Prostate gland (tissue), 2 donors: ENCODE data around the gene SARDH. TPM values are rescaled to one million over a fixed set of nuclear protein-coding genes. Genes with fewer than 3 reads are reported as not detected.

Experiments used
- DNase-seq: peaks from one replicate; pipeline ENCODE4 v3.0.0-alpha.2; 2019; ENCODE audit warnings: low spot score
- H3K27ac ChIP-seq, 2 donors: fragments of 200-600 bp; sonication (generic); 2 replicates each; pipeline ENCODE4 v1.5.1; 2017 to 2019
- H3K27me3 ChIP-seq: fragments of 200-600 bp; sonication (generic); replicated peaks from 2 replicates; pipeline ENCODE4 v1.5.1; 2019; ENCODE audit not compliant: insufficient read depth
- H3K36me3 ChIP-seq, 2 donors: fragments of 200-600 bp; sonication (generic); 1 replicate in 1 of 2; 2 replicates in 1 of 2; pipeline versions ENCODE4 v1.5.1 to v1.8.1; 2017 to 2019
- H3K4me1 ChIP-seq: fragments of 200-600 bp; sonication (generic); replicated peaks from 2 replicates; pipeline ENCODE4 v1.5.1; 2019
- H3K4me3 ChIP-seq, 2 donors: fragments of 200-600 bp; sonication (generic); 2 replicates each; pipeline ENCODE4 v1.5.1; 2017 to 2019
- H3K9me3 ChIP-seq: fragments of 200-600 bp; sonication (generic); 2 replicates; pipeline ENCODE4 v1.5.1; 2017
- CTCF ChIP-seq, 4 experiments: fragments of 200-600 bp in 2 of 4; fragments of 450-650 bp in 2 of 4; sonication (generic) in 2 of 4; IDR thresholded peaks; 1 replicate in 3 of 4; 2 replicates in 1 of 4; pipeline ENCODE4 v1.5.1; 2016 to 2019; ENCODE audit warnings: antibody characterized with exemption in 4 of 4, mild to moderate bottlenecking in 2 of 4, moderate library complexity in 2 of 4
- POLR2A ChIP-seq: fragments of 450-650 bp; IDR thresholded peaks from one replicate; pipeline ENCODE4 v1.6.1; 2016; ENCODE audit warnings: antibody characterized with exemption, mild to moderate bottlenecking
- POLR2AphosphoS5 ChIP-seq: sonication (generic); formaldehyde crosslinking; IDR thresholded peaks from one replicate; pipeline ENCODE4 v1.6.1; 2017; ENCODE audit warnings: antibody characterized with exemption
- WGBS: methylation state at CpG from one replicate; pipeline ENCODE4 v1.1.5; 2018; 5-methylcytosine and 5-hydroxymethylcytosine counted together
- intact Hi-C: fragments of 100-400 bp; cut with DNase I; formaldehyde crosslinking; loops from one replicate; pipeline ENCODE4 v1.14.2; 2022
- total RNA-seq, 2 donors: library from RNA; depleted of rRNA; stranded (reverse); fragments of >200 nt; gene quantifications; one replicate each; pipeline ENCODE4 v1.1.0, GENCODE V29; 2016

Gene SARDH
- total RNA-seq, 2 donors from 2014 or later: 6.7 to 7.2 TPM

GRCh38 chr9:133759946-133760345 is 21.8 kb upstream of the SARDH start:
- Histone ChIP-seq H3K36me3 (no peaks in the 10 kb centered on the region), H3K4me3 (no peak overlapping the region), H3K27ac (no peak overlapping the region), H3K27me3 (no peaks in the 10 kb centered on the region), H3K4me1 (no peaks in the 10 kb centered on the region), H3K9me3 (no peaks in the 10 kb centered on the region)
- intact Hi-C loops: no loop called here
- WGBS: 88% methylated on average over 3 of the region's 11 CpGs
- DNase-seq: no peak
- TF ChIP-seq POLR2A (no peak), POLR2AphosphoS5 (no peak), CTCF (IDR thresholded peaks at IDR 0.05) (no peak)

- TF ChIP-seq POLR2AphosphoS5 (no peak), CTCF (IDR thresholded peaks at IDR 0.05) (no peak), POLR2A (no peak)
- H3K4me3 ChIP-seq: no peak overlapping the region
- 78% methylated on average over 32 of the region's 32 CpGs for WGBS
- no peaks in the 10 kb centered on the region for H3K9me3 ChIP-seq
- H3K36me3 ChIP-seq: no peaks in the 10 kb centered on the region
- no peaks in the 10 kb centered on the region for H3K27me3 ChIP-seq
- intact Hi-C loops: no loop called here
- DNase-seq: no peak
- no peak overlapping the region for H3K27ac ChIP-seq
- no peaks in the 10 kb centered on the region for H3K4me1 ChIP-seq
These were observed 21.2 kb upstream of the SARDH start for GRCh38 chr9:133759146-133759900.

- no peak for TF ChIP-seq POLR2AphosphoS5
- TF ChIP-seq POLR2A: no peak
- no peak for TF ChIP-seq CTCF (IDR thresholded peaks at IDR 0.05)
- no peak overlapping the region for H3K4me3 ChIP-seq
- WGBS: 83% methylated on average over 7 of the region's 7 CpGs
- no peaks in the 10 kb centered on the region for H3K27me3 ChIP-seq
- H3K4me1 ChIP-seq: no peaks in the 10 kb centered on the region
- DNase-seq: no peak
- H3K27ac ChIP-seq: no peak overlapping the region
- no peaks in the 10 kb centered on the region for H3K9me3 ChIP-seq
- intact Hi-C loops: no loop called here
- no peaks in the 10 kb centered on the region for H3K36me3 ChIP-seq
These were observed 20.1 kb upstream of the SARDH start for GRCh38 chr9:133758228-133758627.

GRCh38 chr9:133754688-133755227 is 16.6 kb upstream of the SARDH start:
- H3K27me3 ChIP-seq: no peaks in the 10 kb centered on the region
- no peak for DNase-seq
- 59% methylated on average over 9 of the region's 9 CpGs for WGBS
- H3K4me3 ChIP-seq: no peak overlapping the region
- no peaks in the 10 kb centered on the region for H3K36me3 ChIP-seq
- H3K27ac ChIP-seq: no peak overlapping the region
- TF ChIP-seq POLR2AphosphoS5 (no peak), POLR2A (no peak), CTCF (IDR thresholded peaks at IDR 0.05) (no peak)
- H3K9me3 ChIP-seq: no peaks in the 10 kb centered on the region
- intact Hi-C loops: no loop called here
- H3K4me1 ChIP-seq: no peaks in the 10 kb centered on the region

GRCh38 chr9:133754187-133754586 is 16.0 kb upstream of the SARDH start:
- no peaks in the 10 kb centered on the region for H3K9me3 ChIP-seq
- no peak for DNase-seq
- no peak overlapping the region for H3K27ac ChIP-seq
- 92% methylated on average over 6 of the region's 6 CpGs for WGBS
- no peaks in the 10 kb centered on the region for H3K36me3 ChIP-seq
- H3K4me3 ChIP-seq: no peak overlapping the region
- H3K27me3 ChIP-seq: no peaks in the 10 kb centered on the region
- intact Hi-C loops: no loop called here
- TF ChIP-seq POLR2AphosphoS5: no peak
- no peak for TF ChIP-seq CTCF (IDR thresholded peaks at IDR 0.05)
- no peak for TF ChIP-seq POLR2A
- no peaks in the 10 kb centered on the region for H3K4me1 ChIP-seq
